GM21390 (cell line): ENCODE measurements around the gene RHO.
"Not testable (repeated sequence)": the region's sequence is repeated elsewhere in the genome, so short reads cannot be mapped to it uniquely, and the experiment has no call there.

Experiments used
- ATAC-seq: cut with Tn5 transposase; IDR thresholded peaks from one replicate; pipeline ENCODE4 v1.9.1; 2021; ENCODE audit not compliant: unreplicated experiment

The RHO gene

DNA sequence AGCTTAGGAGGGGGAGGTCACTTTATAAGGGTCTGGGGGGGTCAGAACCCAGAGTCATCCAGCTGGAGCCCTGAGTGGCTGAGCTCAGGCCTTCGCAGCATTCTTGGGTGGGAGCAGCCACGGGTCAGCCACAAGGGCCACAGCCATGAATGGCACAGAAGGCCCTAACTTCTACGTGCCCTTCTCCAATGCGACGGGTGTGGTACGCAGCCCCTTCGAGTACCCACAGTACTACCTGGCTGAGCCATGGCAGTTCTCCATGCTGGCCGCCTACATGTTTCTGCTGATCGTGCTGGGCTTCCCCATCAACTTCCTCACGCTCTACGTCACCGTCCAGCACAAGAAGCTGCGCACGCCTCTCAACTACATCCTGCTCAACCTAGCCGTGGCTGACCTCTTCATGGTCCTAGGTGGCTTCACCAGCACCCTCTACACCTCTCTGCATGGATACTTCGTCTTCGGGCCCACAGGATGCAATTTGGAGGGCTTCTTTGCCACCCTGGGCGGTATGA is at the start of gene RHO:
Gene RHO, plus strand, starts transcription at position 51 of the 512 bp plus-strand sequence. Its CDS starts 95 bp downstream, at position 146.
- no peak for ATAC-seq

DNA sequence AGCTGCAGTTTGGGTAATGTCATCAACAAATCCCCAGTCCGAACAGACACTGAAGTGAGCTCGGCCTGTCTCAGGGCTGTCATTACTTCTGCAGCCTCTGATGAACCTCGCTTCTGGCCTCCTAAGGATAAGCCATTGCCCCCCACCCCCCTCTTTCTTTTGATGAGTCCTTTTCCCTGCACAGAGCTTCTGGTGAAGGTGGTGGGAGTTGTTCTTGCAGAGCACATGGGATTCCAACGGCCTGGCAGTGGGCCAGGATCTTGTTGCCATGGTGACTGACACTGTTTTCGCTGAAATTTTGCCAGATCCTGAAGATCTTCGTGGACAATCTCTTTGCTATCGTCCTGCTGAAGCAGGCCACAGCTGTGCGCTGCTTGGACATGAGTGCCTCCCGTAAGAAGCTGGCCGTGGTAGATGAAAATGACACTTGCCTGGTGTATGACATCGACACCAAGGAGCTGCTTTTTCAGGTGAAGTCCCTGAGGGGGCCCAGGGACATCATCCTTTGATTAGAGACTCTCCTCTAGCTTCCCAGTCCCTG is 47.1 kb upstream of the RHO start:
- not testable (repeated sequence) for ATAC-seq

- no peak for ATAC-seq
Measured at GRCh38 chr3:129481766-129482332, 46.6 kb upstream of the RHO start.

DNA sequence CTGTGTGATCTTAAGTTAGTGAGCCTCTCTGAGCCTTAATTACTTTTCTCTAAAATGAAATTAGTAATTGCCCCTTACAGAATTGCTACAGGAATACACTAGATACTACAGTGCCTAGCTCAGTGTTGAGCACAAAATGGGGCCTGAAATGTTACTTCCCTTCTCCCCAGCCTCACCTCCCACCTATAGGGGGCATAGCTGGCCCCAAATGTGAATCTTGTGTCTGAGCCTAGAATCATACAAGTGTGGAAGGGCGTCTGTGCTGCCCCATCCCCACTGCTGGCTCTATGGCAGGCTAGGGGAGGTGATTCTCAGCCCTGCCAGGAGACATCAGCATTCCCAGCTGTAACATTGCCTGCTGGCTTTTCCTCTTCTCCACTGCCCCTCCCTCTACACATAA is 45.7 kb upstream of the RHO start:
- no peak for ATAC-seq

DNA sequence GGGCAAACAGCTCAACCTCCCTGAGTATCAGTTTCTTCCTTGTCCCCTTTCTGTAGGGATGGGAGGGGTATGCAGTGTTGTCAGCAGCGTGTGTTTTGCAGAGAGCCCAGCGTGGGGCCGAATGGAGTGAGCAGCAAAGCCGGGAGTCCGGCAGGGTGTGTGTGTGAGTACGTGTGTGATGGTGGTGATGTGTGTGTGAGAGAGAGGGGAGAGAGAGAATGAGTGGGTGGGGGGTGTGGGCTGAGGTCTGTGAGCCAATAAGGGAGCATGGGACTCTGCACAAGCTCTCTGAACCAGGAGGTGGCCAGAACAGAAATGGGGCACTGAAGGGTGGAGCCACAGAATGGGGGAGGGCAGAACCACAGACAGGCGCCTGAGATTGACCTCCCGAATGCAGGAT is 44.6 kb upstream of the RHO start:
- no peak for ATAC-seq

DNA sequence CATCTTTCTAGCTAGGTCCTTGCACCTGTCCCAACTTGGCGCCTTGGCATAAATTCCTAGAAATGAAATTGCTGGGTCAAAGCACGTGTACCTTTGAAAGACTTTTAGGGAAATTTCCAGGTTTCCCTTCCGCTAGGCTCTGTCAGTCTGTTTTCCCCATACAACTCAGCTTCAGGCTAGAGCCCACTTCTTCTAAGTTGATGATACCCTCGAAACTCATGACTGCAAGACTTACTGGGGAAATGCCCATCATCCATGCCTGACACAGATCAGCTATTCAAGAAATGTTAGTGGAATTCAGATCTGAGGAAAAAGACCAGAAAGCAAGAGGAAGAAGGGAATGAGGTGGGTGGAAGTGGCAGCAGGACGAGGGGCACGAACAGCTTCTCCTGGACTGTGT is 43.3 kb upstream of the RHO start:
- ATAC-seq = not testable (repeated sequence)

GRCh38 chr3:129485721-129486663 is 42.4 kb upstream of the RHO start:
- ATAC-seq = peak; percentile 47

GRCh38 chr3:129486664-129487035 is 41.8 kb upstream of the RHO start:
- no peak for ATAC-seq

- no peak for ATAC-seq
Measured at GRCh38 chr3:129487183-129487867, 41.1 kb upstream of the RHO start.

DNA sequence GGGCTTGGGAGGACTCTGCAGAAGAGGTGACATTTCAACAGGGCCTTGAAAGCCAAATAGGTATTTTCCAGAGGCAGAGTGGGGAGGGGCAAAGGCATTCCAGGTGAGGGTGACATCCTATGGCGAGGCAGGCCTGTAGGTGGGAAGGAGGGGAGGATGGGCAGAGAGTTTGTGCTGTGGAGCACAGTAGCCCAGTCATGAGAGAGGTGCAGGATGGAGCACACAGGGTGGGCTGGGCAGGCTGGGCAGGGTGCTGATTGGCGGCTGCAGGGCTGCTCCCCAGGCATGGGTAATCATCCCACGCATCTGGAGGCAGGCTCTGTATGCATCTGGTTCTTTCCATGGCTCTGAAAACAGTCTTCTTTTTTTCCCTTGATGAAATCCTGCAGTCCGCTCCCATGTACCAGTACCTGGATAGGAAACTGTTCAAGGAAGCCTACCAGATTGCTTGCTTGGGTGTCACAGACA is 40.5 kb upstream of the RHO start:
- ATAC-seq = not testable (repeated sequence)

DNA sequence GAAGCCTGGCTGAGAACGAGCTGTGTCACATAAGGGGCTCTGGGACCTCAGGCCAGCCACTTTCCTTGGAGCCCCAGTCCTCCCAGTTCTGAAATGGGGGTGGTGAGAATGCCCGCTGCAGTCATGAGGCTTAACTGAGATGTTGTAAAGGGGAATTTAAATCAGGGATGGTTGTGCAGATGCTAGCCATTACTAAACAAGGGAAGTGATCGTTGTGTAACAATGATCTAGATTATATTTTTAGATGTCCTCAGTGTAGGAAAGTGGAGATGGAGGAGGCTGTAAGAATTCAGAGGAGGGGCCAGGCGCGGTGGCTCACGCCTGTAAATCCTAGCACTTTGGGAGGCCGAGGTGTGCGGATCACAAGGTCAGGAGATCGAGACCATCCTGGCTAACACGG is 39.2 kb upstream of the RHO start:
- not testable (repeated sequence) for ATAC-seq

- ATAC-seq = peak; percentile 88
Measured at GRCh38 chr3:129490273-129490675, 38.2 kb upstream of the RHO start.

DNA sequence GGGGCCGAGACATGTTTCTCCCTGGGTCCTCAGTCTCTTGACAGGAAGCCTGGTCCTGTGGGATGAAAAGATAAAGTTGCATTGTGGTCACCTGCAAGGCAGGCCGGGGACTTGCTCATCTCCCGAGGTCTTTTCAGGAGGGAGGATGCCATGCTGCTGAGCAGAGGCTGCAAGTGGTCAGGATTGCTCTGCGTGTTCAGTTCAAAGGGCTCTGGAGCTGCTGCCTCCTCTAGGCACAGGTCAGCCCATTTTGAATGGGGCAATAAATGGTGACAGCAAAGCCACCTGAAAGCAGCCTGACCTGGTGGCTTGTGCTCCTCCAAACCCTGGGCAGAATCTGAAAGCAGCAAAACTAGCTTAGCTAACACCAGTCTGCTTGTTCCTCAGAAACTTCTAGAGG is 37.4 kb upstream of the RHO start:
- not testable (repeated sequence) for ATAC-seq

DNA sequence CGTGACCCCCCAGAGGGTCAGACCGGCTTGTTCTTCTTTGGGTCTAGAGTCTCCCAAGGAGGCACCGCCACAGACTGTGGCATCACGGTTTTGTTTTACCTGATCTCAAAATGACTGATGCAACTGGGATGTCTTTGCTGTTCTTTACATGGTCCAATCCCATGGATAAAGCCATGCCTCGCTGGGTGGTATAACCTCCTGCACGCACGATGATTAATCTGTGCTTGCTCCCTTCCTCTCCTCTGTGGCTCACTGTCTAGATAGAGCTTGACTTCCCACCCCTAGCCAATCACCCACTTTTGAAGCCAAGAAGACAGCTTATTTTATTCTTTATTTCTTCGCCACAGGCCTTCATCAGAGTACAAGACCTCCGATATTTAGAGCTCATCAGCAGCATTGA is 36.6 kb upstream of the RHO start:
- no peak for ATAC-seq

DNA sequence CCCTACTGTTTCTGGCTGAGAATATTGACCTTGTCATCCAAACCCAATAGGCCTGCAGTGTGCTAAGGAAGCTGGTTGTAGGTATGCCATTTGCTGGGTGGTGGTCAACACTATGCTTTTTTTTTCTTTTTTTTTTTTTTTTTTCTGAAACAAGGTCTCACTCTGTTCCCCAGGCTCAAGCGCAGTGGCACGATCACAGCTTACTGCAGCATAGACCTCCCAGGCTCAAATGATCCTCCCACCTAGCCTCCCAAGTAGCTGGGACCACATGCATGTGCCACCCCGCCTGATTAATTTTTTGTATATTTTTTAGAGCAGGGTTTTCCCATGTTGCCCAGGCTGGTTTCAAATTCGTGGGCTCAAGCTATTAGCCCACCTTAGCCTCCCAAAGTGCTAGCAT is 35.7 kb upstream of the RHO start:
- ATAC-seq = no peak

- ATAC-seq = no peak
Measured at GRCh38 chr3:129493206-129493605, 35.2 kb upstream of the RHO start.

- not testable (repeated sequence) for ATAC-seq
Measured at GRCh38 chr3:129494499-129494898, 33.9 kb upstream of the RHO start.

GRCh38 chr3:129495006-129495639 is 33.3 kb upstream of the RHO start:
- ATAC-seq = not testable (repeated sequence)

DNA sequence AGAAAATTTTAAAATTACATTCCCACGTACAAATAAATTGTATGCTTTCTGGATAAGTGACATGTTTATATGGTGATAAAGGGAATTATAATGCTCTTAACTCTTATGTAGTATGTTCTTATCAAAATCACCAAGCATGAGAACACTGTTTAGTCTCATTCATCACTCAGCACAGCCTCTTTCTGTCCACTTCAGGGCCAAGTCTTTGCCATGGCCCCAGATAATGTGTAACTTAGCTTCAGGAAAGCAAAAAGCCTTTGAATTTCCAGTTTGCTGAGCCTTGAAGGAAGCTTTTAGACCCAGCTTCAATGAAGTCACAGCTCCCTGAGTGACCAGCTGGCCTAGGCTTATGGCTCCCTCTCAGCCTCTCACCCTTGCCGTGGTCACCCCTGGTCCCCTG is 30.6 kb upstream of the RHO start:
- not testable (repeated sequence) for ATAC-seq

- not testable (repeated sequence) for ATAC-seq
Measured at GRCh38 chr3:129498603-129499488, 29.6 kb upstream of the RHO start.
